Measurements from ENCODE around the gene SLC28A3. TPM values are rescaled to one million over a fixed set of nuclear protein-coding genes. Genes with fewer than 3 reads are reported as not detected.

Gene SLC28A3
- total and polyA plus RNA-seq, 2 experiments from 2014 or later: not detected

- TF ChIP-seq, protein P1, sequence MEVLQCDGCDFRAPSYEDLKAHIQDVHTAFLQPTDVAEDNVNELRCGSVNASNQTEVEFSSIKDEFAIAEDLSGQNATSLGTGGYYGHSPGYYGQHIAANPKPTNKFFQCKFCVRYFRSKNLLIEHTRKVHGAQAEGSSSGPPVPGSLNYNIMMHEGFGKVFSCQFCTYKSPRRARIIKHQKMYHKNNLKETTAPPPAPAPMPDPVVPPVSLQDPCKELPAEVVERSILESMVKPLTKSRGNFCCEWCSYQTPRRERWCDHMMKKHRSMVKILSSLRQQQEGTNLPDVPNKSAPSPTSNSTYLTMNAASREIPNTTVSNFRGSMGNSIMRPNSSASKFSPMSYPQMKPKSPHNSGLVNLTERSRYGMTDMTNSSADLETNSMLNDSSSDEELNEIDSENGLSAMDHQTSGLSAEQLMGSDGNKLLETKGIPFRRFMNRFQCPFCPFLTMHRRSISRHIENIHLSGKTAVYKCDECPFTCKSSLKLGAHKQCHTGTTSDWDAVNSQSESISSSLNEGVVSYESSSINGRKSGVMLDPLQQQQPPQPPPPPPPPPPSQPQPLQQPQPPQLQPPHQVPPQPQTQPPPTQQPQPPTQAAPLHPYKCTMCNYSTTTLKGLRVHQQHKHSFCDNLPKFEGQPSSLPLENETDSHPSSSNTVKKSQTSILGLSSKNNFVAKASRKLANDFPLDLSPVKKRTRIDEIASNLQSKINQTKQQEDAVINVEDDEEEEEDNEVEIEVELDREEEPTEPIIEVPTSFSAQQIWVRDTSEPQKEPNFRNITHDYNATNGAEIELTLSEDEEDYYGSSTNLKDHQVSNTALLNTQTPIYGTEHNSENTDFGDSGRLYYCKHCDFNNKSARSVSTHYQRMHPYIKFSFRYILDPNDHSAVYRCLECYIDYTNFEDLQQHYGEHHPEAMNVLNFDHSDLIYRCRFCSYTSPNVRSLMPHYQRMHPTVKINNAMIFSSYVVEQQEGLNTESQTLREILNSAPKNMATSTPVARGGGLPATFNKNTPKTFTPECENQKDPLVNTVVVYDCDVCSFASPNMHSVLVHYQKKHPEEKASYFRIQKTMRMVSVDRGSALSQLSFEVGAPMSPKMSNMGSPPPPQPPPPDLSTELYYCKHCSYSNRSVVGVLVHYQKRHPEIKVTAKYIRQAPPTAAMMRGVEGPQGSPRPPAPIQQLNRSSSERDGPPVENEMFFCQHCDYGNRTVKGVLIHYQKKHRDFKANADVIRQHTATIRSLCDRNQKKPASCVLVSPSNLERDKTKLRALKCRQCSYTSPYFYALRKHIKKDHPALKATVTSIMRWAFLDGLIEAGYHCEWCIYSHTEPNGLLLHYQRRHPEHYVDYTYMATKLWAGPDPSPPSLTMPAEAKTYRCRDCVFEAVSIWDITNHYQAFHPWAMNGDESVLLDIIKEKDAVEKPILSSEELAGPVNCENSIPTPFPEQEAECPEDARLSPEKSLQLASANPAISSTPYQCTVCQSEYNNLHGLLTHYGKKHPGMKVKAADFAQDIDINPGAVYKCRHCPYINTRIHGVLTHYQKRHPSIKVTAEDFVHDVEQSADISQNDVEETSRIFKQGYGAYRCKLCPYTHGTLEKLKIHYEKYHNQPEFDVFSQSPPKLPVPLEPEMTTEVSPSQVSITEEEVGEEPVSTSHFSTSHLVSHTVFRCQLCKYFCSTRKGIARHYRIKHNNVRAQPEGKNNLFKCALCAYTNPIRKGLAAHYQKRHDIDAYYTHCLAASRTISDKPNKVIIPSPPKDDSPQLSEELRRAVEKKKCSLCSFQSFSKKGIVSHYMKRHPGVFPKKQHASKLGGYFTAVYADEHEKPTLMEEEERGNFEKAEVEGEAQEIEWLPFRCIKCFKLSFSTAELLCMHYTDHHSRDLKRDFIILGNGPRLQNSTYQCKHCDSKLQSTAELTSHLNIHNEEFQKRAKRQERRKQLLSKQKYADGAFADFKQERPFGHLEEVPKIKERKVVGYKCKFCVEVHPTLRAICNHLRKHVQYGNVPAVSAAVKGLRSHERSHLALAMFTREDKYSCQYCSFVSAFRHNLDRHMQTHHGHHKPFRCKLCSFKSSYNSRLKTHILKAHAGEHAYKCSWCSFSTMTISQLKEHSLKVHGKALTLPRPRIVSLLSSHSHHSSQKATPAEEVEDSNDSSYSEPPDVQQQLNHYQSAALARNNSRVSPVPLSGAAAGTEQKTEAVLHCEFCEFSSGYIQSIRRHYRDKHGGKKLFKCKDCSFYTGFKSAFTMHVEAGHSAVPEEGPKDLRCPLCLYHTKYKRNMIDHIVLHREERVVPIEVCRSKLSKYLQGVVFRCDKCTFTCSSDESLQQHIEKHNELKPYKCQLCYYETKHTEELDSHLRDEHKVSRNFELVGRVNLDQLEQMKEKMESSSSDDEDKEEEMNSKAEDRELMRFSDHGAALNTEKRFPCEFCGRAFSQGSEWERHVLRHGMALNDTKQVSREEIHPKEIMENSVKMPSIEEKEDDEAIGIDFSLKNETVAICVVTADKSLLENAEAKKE (CRISPR knock-in tag; IDR thresholded peaks at IDR 0.05): no peak
- TF ChIP-seq, protein P2, sequence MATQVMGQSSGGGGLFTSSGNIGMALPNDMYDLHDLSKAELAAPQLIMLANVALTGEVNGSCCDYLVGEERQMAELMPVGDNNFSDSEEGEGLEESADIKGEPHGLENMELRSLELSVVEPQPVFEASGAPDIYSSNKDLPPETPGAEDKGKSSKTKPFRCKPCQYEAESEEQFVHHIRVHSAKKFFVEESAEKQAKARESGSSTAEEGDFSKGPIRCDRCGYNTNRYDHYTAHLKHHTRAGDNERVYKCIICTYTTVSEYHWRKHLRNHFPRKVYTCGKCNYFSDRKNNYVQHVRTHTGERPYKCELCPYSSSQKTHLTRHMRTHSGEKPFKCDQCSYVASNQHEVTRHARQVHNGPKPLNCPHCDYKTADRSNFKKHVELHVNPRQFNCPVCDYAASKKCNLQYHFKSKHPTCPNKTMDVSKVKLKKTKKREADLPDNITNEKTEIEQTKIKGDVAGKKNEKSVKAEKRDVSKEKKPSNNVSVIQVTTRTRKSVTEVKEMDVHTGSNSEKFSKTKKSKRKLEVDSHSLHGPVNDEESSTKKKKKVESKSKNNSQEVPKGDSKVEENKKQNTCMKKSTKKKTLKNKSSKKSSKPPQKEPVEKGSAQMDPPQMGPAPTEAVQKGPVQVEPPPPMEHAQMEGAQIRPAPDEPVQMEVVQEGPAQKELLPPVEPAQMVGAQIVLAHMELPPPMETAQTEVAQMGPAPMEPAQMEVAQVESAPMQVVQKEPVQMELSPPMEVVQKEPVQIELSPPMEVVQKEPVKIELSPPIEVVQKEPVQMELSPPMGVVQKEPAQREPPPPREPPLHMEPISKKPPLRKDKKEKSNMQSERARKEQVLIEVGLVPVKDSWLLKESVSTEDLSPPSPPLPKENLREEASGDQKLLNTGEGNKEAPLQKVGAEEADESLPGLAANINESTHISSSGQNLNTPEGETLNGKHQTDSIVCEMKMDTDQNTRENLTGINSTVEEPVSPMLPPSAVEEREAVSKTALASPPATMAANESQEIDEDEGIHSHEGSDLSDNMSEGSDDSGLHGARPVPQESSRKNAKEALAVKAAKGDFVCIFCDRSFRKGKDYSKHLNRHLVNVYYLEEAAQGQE (IDR thresholded peaks at IDR 0.05; ENCODE audit: unreplicated experiment): no peak
Observed at GRCh38 chr9:84283946-84284345, 56.6 kb downstream of the SLC28A3 start (continued).

GRCh38 chr9:84278130-84278529 lies 62.4 kb downstream of the SLC28A3 start:
- H3K4me2 ChIP-seq: no peak overlapping the region
- peaks cover 4% of the 10 kb centered on the region for H3K27me3 Mint-ChIP-seq (ENCODE audit: insufficient read depth, low read depth, poor library complexity)
- no peak overlapping the region for H3K4me3 ChIP-seq
- H2AFZ ChIP-seq: no peak overlapping the region
- no peaks in the 10 kb centered on the region for H3K27me3 ChIP-seq (ENCODE audit: insufficient read depth)
- H3K9me2 ChIP-seq (ENCODE audit: insufficient read depth): no peaks in the 10 kb centered on the region
- no peaks in the 10 kb centered on the region for H4K20me1 ChIP-seq (replicated peaks; ENCODE audit: insufficient read depth)
- H3K36me3 ChIP-seq (ENCODE audit: insufficient read depth): no peaks in the 10 kb centered on the region
- peaks cover 10% of the 10 kb centered on the region for H3K4me1 ChIP-seq (ENCODE audit: insufficient read depth)
- H3F3A ChIP-seq (replicated peaks; ENCODE audit: low read depth): no peaks in the 10 kb centered on the region
- H3K4me3 Mint-ChIP-seq: no peak overlapping the region
- peaks cover 11% of the 10 kb centered on the region; the same call in 2 of the 3 replicates for H3K4me1 Mint-ChIP-seq
- no peaks in the 10 kb centered on the region for H3K9me3 Mint-ChIP-seq
- DNase-seq (ENCODE audit: low spot score) (no peak), ATAC-seq (no peak)
- H3K79me2 ChIP-seq (replicated peaks; ENCODE audit: insufficient read depth): no peaks in the 10 kb centered on the region
- H3K27ac ChIP-seq (ENCODE audit: low read depth): no peak overlapping the region
- no peak overlapping the region for H3K27ac Mint-ChIP-seq
- no peaks in the 10 kb centered on the region for H3K36me3 Mint-ChIP-seq (ENCODE audit: low read depth)
- TF ChIP-seq CREB1 (CRISPR knock-in tag; IDR thresholded peaks at IDR 0.05; ENCODE audit: low read depth) (no peak), ZNF114 (CRISPR knock-in tag; IDR thresholded peaks at IDR 0.05) (no peak), EZH2 (IDR thresholded peaks at IDR 0.05; ENCODE audit: low read depth, unreplicated experiment) (no peak), STAT1 (IDR thresholded peaks at IDR 0.05; ENCODE audit: unreplicated experiment) (no peak), JUNB (IDR thresholded peaks at IDR 0.05; ENCODE audit: unreplicated experiment) (no peak), EZH2phosphoT487 (IDR thresholded peaks at IDR 0.05; ENCODE audit: unreplicated experiment) (no peak), NANOG (IDR thresholded peaks at IDR 0.05; ENCODE audit: borderline replicate concordance) (no peak)
- TF ChIP-seq, protein P2 (IDR thresholded peaks at IDR 0.05; ENCODE audit: unreplicated experiment): no peak
- TF ChIP-seq, protein P3, sequence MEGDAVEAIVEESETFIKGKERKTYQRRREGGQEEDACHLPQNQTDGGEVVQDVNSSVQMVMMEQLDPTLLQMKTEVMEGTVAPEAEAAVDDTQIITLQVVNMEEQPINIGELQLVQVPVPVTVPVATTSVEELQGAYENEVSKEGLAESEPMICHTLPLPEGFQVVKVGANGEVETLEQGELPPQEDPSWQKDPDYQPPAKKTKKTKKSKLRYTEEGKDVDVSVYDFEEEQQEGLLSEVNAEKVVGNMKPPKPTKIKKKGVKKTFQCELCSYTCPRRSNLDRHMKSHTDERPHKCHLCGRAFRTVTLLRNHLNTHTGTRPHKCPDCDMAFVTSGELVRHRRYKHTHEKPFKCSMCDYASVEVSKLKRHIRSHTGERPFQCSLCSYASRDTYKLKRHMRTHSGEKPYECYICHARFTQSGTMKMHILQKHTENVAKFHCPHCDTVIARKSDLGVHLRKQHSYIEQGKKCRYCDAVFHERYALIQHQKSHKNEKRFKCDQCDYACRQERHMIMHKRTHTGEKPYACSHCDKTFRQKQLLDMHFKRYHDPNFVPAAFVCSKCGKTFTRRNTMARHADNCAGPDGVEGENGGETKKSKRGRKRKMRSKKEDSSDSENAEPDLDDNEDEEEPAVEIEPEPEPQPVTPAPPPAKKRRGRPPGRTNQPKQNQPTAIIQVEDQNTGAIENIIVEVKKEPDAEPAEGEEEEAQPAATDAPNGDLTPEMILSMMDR (conservative IDR thresholded peaks at IDR 0.05; ENCODE audit: low read depth in 2 of 2): no peak

Data from GM23338 (cell line).